Activated naive CD8-positive, alpha-beta T cell treated with anti-CD3 and anti-CD28 coated beads, Interleukin-2, amount 50 U/mL, for 24 hours (primary cell): ENCODE results near the gene KIF11.

Experiments used
- ATAC-seq: fragments of 150-1000 bp; cut with Tn5 transposase; one replicate; pipeline ENCODE4 v1.10.0; 2021
- DNase-seq: peaks from one replicate; pipeline ENCODE4 v3.0.0; 2021
- H3K27ac Mint-ChIP-seq: one replicate; pipeline ENCODE4 v1.8.0; 2021; ENCODE audit warnings: mild to moderate bottlenecking, mixed read lengths
- H3K27me3 Mint-ChIP-seq: one replicate; pipeline ENCODE4 v1.8.0; 2021; ENCODE audit warnings: mixed read lengths
- H3K36me3 Mint-ChIP-seq: one replicate; pipeline ENCODE4 v1.8.0; 2021; ENCODE audit warnings: low read depth, mixed read lengths
- H3K4me1 Mint-ChIP-seq: one replicate; pipeline ENCODE4 v1.8.0; 2021; ENCODE audit warnings: mixed read lengths
- H3K4me3 Mint-ChIP-seq: one replicate; pipeline ENCODE4 v1.8.0; 2021; ENCODE audit warnings: mild to moderate bottlenecking, moderate library complexity, mixed read lengths
- H3K9me3 Mint-ChIP-seq: one replicate; pipeline ENCODE4 v1.8.0; 2021; ENCODE audit warnings: mixed read lengths

Gene KIF11

GRCh38 chr10:92681306-92681834 is 88.4 kb downstream of the KIF11 start:
- Mint-ChIP-seq H3K4me1 (peaks cover 2% of the 10 kb centered on the region), H3K4me3 (no peak overlapping the region), H3K36me3 (no peaks in the 10 kb centered on the region), H3K9me3 (no peaks in the 10 kb centered on the region), H3K27me3 (peaks cover 22% of the 10 kb centered on the region), H3K27ac (no peak overlapping the region)
- no peak for ATAC-seq
- DNase-seq: no peak

GRCh38 chr10:92688573-92688926 is 95.6 kb downstream of the KIF11 start:
- peak overlapping the region; percentile 59 for H3K4me3 Mint-ChIP-seq
- ATAC-seq (no peak), DNase-seq (no peak)
- no peaks in the 10 kb centered on the region for H3K9me3 Mint-ChIP-seq
- H3K4me1 Mint-ChIP-seq: peaks cover 18% of the 10 kb centered on the region
- no peaks in the 10 kb centered on the region for H3K36me3 Mint-ChIP-seq
- peaks cover 63% of the 10 kb centered on the region for H3K27me3 Mint-ChIP-seq
- no peak overlapping the region for H3K27ac Mint-ChIP-seq

- H3K27ac Mint-ChIP-seq: no peak overlapping the region
- H3K4me1 Mint-ChIP-seq: peaks cover 18% of the 10 kb centered on the region
- H3K4me3 Mint-ChIP-seq: peak overlapping the region; percentile 59
- H3K27me3 Mint-ChIP-seq: peaks cover 67% of the 10 kb centered on the region
- ATAC-seq (peak; percentile 4), DNase-seq (peak; percentile 18)
- no peaks in the 10 kb centered on the region for H3K36me3 Mint-ChIP-seq
- no peaks in the 10 kb centered on the region for H3K9me3 Mint-ChIP-seq
Measured at GRCh38 chr10:92688927-92689662, 96.2 kb downstream of the KIF11 start.

GRCh38 chr10:92689663-92690210 is 96.8 kb downstream of the KIF11 start, which contains the start of gene HHEX:
HHEX (plus strand) TSS chr10:92689955; CDS start chr10:92689987, 32 bp downstream.
- H3K36me3 Mint-ChIP-seq: no peaks in the 10 kb centered on the region
- peaks cover 18% of the 10 kb centered on the region for H3K4me1 Mint-ChIP-seq
- no peaks in the 10 kb centered on the region for H3K9me3 Mint-ChIP-seq
- H3K27ac Mint-ChIP-seq: peak within 1 kb of the TSS; percentile 49
- H3K4me3 Mint-ChIP-seq: peak within 1 kb of the TSS; percentile 68
- peak; percentile 61 for ATAC-seq
- H3K27me3 Mint-ChIP-seq: peaks cover 67% of the 10 kb centered on the region
- peak; percentile 53 for DNase-seq

- Mint-ChIP-seq H3K4me3 (peak overlapping the region; percentile 68), H3K27ac (peak overlapping the region; percentile 49), H3K27me3 (peaks cover 65% of the 10 kb centered on the region), H3K4me1 (peaks cover 18% of the 10 kb centered on the region), H3K36me3 (no peaks in the 10 kb centered on the region), H3K9me3 (no peaks in the 10 kb centered on the region)
- ATAC-seq (peak; percentile 67), DNase-seq (peak; percentile 80)
Measured at GRCh38 chr10:92690211-92690914, 97.4 kb downstream of the KIF11 start.

- Mint-ChIP-seq H3K27me3 (peaks cover 62% of the 10 kb centered on the region), H3K27ac (peak overlapping the region; percentile 49), H3K4me1 (peaks cover 18% of the 10 kb centered on the region), H3K36me3 (no peaks in the 10 kb centered on the region), H3K4me3 (peak overlapping the region; percentile 67), H3K9me3 (no peaks in the 10 kb centered on the region)
- ATAC-seq: no peak
- DNase-seq: no peak
Measured at GRCh38 chr10:92690915-92691590, 98.1 kb downstream of the KIF11 start.

- DNase-seq (peak; percentile 42), ATAC-seq (no peak)
- Mint-ChIP-seq H3K27me3 (peaks cover 62% of the 10 kb centered on the region), H3K4me1 (peaks cover 18% of the 10 kb centered on the region), H3K4me3 (peak overlapping the region; percentile 67), H3K36me3 (no peaks in the 10 kb centered on the region), H3K9me3 (no peaks in the 10 kb centered on the region), H3K27ac (peak overlapping the region; percentile 41)
Measured at GRCh38 chr10:92691591-92692079, 98.7 kb downstream of the KIF11 start.

GRCh38 chr10:92692080-92692671 is 99.2 kb downstream of the KIF11 start:
- no peak for DNase-seq
- Mint-ChIP-seq H3K9me3 (no peaks in the 10 kb centered on the region), H3K27me3 (peaks cover 64% of the 10 kb centered on the region), H3K36me3 (no peaks in the 10 kb centered on the region), H3K4me3 (peak overlapping the region; percentile 67), H3K27ac (peak overlapping the region; percentile 41), H3K4me1 (peaks cover 18% of the 10 kb centered on the region)
- ATAC-seq: no peak

GRCh38 chr10:92692697-92693533 is 100.0 kb downstream of the KIF11 start:
- Mint-ChIP-seq H3K27ac (peak overlapping the region; percentile 5), H3K4me3 (peak overlapping the region; percentile 67), H3K36me3 (no peaks in the 10 kb centered on the region), H3K9me3 (no peaks in the 10 kb centered on the region), H3K4me1 (peaks cover 20% of the 10 kb centered on the region), H3K27me3 (peaks cover 59% of the 10 kb centered on the region)
- ATAC-seq: no peak
- no peak for DNase-seq

- Mint-ChIP-seq H3K4me3 (no peak overlapping the region), H3K9me3 (no peaks in the 10 kb centered on the region), H3K4me1 (peaks cover 26% of the 10 kb centered on the region), H3K27ac (no peak overlapping the region), H3K36me3 (no peaks in the 10 kb centered on the region), H3K27me3 (peaks cover 58% of the 10 kb centered on the region)
- DNase-seq (no peak), ATAC-seq (no peak)
Measured at GRCh38 chr10:92693534-92693893, 100.6 kb downstream of the KIF11 start.

- Mint-ChIP-seq H3K4me1 (peaks cover 32% of the 10 kb centered on the region), H3K27me3 (peaks cover 66% of the 10 kb centered on the region), H3K4me3 (no peak overlapping the region), H3K27ac (no peak overlapping the region), H3K9me3 (no peaks in the 10 kb centered on the region), H3K36me3 (no peaks in the 10 kb centered on the region)
- ATAC-seq (no peak), DNase-seq (no peak)
Measured at GRCh38 chr10:92695679-92696605, 103.0 kb downstream of the KIF11 start.

- no peak overlapping the region for H3K4me3 Mint-ChIP-seq
- ATAC-seq: no peak
Measured at GRCh38 chr10:92696606-92697383, 103.9 kb downstream of the KIF11 start.

More at GRCh38 chr10:92696606-92697383, 103.9 kb downstream of the KIF11 start:
- no peak for DNase-seq
- Mint-ChIP-seq H3K36me3 (no peaks in the 10 kb centered on the region), H3K9me3 (no peaks in the 10 kb centered on the region), H3K27ac (no peak overlapping the region), H3K27me3 (peaks cover 66% of the 10 kb centered on the region), H3K4me1 (peaks cover 27% of the 10 kb centered on the region)
